Endothelial cell of umbilical vein (primary cell): ENCODE measurements around the gene RBM42.

ENCODE experiments used
- EZH2 ChIP-seq: IDR thresholded peaks from 2 replicates; pipeline ENCODE4 v1.6.1; 2012; ENCODE audit warnings: borderline replicate concordance, low read depth, mild to moderate bottlenecking, moderate library complexity, low read length, inconsistent platforms; ENCODE audit not compliant: severe bottlenecking
- FOS ChIP-seq: IDR thresholded peaks from 2 replicates; pipeline ENCODE4 v1.6.1; 2011; ENCODE audit warnings: mild to moderate bottlenecking, low read length, moderate library complexity, borderline replicate concordance; ENCODE audit not compliant: insufficient read depth
- GATA2 ChIP-seq: IDR thresholded peaks from 2 replicates; pipeline ENCODE4 v1.7.0; 2011; ENCODE audit warnings: low read depth, mild to moderate bottlenecking, moderate library complexity, mixed read lengths, low read length; ENCODE audit not compliant: insufficient read length, insufficient read depth
- JUN ChIP-seq: IDR thresholded peaks from 2 replicates; pipeline ENCODE4 v1.6.1; 2011; ENCODE audit warnings: borderline replicate concordance, low read depth; ENCODE audit not compliant: insufficient read length, insufficient read depth
- MYC ChIP-seq: IDR thresholded peaks from one replicate; pipeline ENCODE4 v1.6.1; 2011; ENCODE audit warnings: mild to moderate bottlenecking, low read depth, low read length
- POLR2A ChIP-seq: IDR thresholded peaks from 2 replicates; pipeline ENCODE4 v1.6.1; 2012; ENCODE audit warnings: low read depth, mild to moderate bottlenecking, control low read depth, low read length
- POLR2AphosphoS5 ChIP-seq: IDR thresholded peaks from 2 replicates; pipeline ENCODE4 v1.6.1; 2012; ENCODE audit warnings: low read depth, mild to moderate bottlenecking, control low read depth, low read length, moderate library complexity; ENCODE audit not compliant: insufficient read depth
- TF ChIP-seq, protein P1 (sequence below), 2 donors: IDR thresholded peaks; 1 replicate in 1 of 2; 2 replicates in 1 of 2; pipeline ENCODE4 v1.5.1; 2011; ENCODE audit warnings: low read length in 2 of 2, mild to moderate bottlenecking in 2 of 2, moderate library complexity in 2 of 2, control low read depth in 1 of 2, inconsistent platforms in 1 of 2, low read depth in 1 of 2; ENCODE audit not compliant: insufficient read depth in 1 of 2; ENCODE audit errors: extremely low read depth in 1 of 2
- TF ChIP-seq, protein P2 (sequence below): IDR thresholded peaks from 2 replicates; pipeline ENCODE4 v1.6.1; 2011; ENCODE audit not compliant: insufficient read depth, insufficient read length

- TF ChIP-seq, protein P1, sequence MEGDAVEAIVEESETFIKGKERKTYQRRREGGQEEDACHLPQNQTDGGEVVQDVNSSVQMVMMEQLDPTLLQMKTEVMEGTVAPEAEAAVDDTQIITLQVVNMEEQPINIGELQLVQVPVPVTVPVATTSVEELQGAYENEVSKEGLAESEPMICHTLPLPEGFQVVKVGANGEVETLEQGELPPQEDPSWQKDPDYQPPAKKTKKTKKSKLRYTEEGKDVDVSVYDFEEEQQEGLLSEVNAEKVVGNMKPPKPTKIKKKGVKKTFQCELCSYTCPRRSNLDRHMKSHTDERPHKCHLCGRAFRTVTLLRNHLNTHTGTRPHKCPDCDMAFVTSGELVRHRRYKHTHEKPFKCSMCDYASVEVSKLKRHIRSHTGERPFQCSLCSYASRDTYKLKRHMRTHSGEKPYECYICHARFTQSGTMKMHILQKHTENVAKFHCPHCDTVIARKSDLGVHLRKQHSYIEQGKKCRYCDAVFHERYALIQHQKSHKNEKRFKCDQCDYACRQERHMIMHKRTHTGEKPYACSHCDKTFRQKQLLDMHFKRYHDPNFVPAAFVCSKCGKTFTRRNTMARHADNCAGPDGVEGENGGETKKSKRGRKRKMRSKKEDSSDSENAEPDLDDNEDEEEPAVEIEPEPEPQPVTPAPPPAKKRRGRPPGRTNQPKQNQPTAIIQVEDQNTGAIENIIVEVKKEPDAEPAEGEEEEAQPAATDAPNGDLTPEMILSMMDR (IDR thresholded peaks at IDR 0.05; ENCODE audit: extremely low read depth in 1 of 2, insufficient read depth in 1 of 2, low read depth in 1 of 2, low read length in 2 of 2), result no peak
- TF ChIP-seq POLR2AphosphoS5 (no peak), POLR2A (no peak), EZH2 (no peak), MYC (no peak), GATA2 (no peak), JUN (no peak), FOS (no peak)
- TF ChIP-seq, protein P2, sequence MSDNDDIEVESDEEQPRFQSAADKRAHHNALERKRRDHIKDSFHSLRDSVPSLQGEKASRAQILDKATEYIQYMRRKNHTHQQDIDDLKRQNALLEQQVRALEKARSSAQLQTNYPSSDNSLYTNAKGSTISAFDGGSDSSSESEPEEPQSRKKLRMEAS, result no peak
These were observed 33.1 kb downstream of the RBM42 start for GRCh38 chr19:35661995-35662340.
